GM12878 (cell line): Measurements from ENCODE around the gene RUNDC1. TPM values are rescaled to one million over a fixed set of nuclear protein-coding genes. Genes with fewer than 3 reads are reported as not detected.
"Not testable (repeated sequence)": the region's sequence is repeated elsewhere in the genome, so short reads cannot be mapped to it uniquely, and the experiment has no call there.

ENCODE experiments used
- ATAC-seq: fragments of 200-7000 bp; cut with Tn5 transposase; 3 replicates; pipeline ENCODE4 v1.9.1; 2020; ENCODE audit warnings: mild to moderate bottlenecking, moderate library complexity
- BruUV-seq: library from RNA; stranded (reverse); fragments of 400-500 nt; replicated peaks from 2 replicates; lab custom pipeline; 2021; lab: Mats Ljungman, UMichigan
- CTCF ChIA-PET: fragments of 300-600 bp; sonication (Branson Sonifier 250); formaldehyde crosslinking; extraction: SDS; loops from one replicate; lab custom pipeline; 2021; ENCODE audit warnings: inconsistent platforms; lab: Yijun Ruan, JAX
- POLR2A ChIA-PET: fragments of 350-600 bp; formaldehyde crosslinking; extraction: SDS; loops from one replicate; lab custom pipeline; 2021; ENCODE audit warnings: inconsistent platforms; lab: Charles Lee
- RAD21 ChIA-PET: fragments of 300-600 bp; sonication (Branson Sonifier 250); formaldehyde crosslinking; loops from one replicate; lab custom pipeline; 2023; ENCODE audit warnings: antibody characterized with exemption; ENCODE audit not compliant: unreplicated experiment; lab: Charles Lee
- SMC1A ChIA-PET: fragments of 300-600 bp; sonication (Branson Sonifier 250); formaldehyde crosslinking; loops from one replicate; lab custom pipeline; 2023; ENCODE audit not compliant: unreplicated experiment, uncharacterized antibody; lab: Charles Lee
- DNase-seq: peaks from one replicate; pipeline ENCODE4 v3.0.0-alpha.2; 2011; ENCODE audit warnings: low read depth, low spot score
- FAIRE-seq: peaks from 3 replicates; lab custom pipeline; 2011; peaks lifted over from hg19 to GRCh38; lab: Jason Lieb, UNC
- H2AFZ ChIP-seq: 2 replicates; pipeline ENCODE4 v1.6.0; 2011; ENCODE audit warnings: low read depth, low read length, control low read depth; ENCODE audit not compliant: control insufficient read depth
- H3K27ac ChIP-seq: 2 replicates; pipeline ENCODE4 v1.5.1; 2011; ENCODE audit warnings: control low read depth; ENCODE audit not compliant: control insufficient read depth, insufficient read depth
- H3K27me3 ChIP-seq, 2 experiments: replicated peaks in 1 of 2; 2 replicates each; pipeline versions ENCODE4 v1.6.0 to v1.6.1; 2011; ENCODE audit warnings: low read length in 1 of 2; ENCODE audit not compliant: control insufficient read depth in 2 of 2, insufficient read depth in 2 of 2
- H3K36me3 ChIP-seq, 2 experiments: 2 replicates each; pipeline ENCODE4 v1.5.1; 2011; ENCODE audit warnings: low read length in 1 of 2; ENCODE audit not compliant: control insufficient read depth in 2 of 2, insufficient read depth in 2 of 2
- H3K4me1 ChIP-seq: 2 replicates; pipeline ENCODE4 v1.6.1; 2011; ENCODE audit warnings: mild to moderate bottlenecking, low read length, moderate library complexity, mixed read lengths; ENCODE audit not compliant: control insufficient read depth, insufficient read depth
- H3K4me2 ChIP-seq: 2 replicates; pipeline ENCODE4 v1.6.0; 2011; ENCODE audit warnings: control low read depth; ENCODE audit not compliant: control insufficient read depth, insufficient read depth
- H3K4me3 ChIP-seq: fragments of 200-600 bp; sonication (generic); 2 replicates; pipeline ENCODE4 v1.5.1; 2016
- H3K79me2 ChIP-seq: 2 replicates; pipeline ENCODE4 v1.6.0; 2011; ENCODE audit warnings: low read length; ENCODE audit not compliant: control insufficient read depth, insufficient read depth
- H3K9ac ChIP-seq: 2 replicates; pipeline ENCODE4 v1.8.0; 2011; ENCODE audit warnings: low read length, control low read depth, mixed read lengths; ENCODE audit not compliant: control insufficient read depth, insufficient read depth
- H3K9me3 ChIP-seq: replicated peaks from 3 replicates; pipeline ENCODE4 v1.5.1; 2011; ENCODE audit warnings: mild to moderate bottlenecking, low read length; ENCODE audit not compliant: control insufficient read depth, insufficient read depth
- H4K20me1 ChIP-seq: 2 replicates; pipeline ENCODE4 v1.6.0; 2011; ENCODE audit not compliant: control insufficient read depth, insufficient read depth
- GABPA ChIP-seq: IDR thresholded peaks from 2 replicates; pipeline ENCODE4 v1.6.1; 2014; ENCODE audit warnings: antibody characterized with exemption, low read depth, mild to moderate bottlenecking, inconsistent platforms
- KAT2A ChIP-seq: conservative IDR thresholded peaks from 2 replicates; pipeline ENCODE4 v1.6.1; 2011; ENCODE audit warnings: low read depth, low read length; ENCODE audit not compliant: control insufficient read depth
- NBN ChIP-seq: fragments of 450-650 bp; IDR thresholded peaks from 2 replicates; pipeline ENCODE4 v1.6.1; 2016
- TCF3 ChIP-seq: IDR thresholded peaks from 2 replicates; pipeline ENCODE4 v1.6.1; 2012; ENCODE audit warnings: low read depth, mild to moderate bottlenecking, low read length, borderline replicate concordance; ENCODE audit not compliant: insufficient read depth
- WGBS: methylation state at CpG from one replicate; pipeline ENCODE4 v1.1.6; 2016; ENCODE audit warnings: low lambda C conversion rate; ENCODE audit not compliant: insufficient replicate concordance, insufficient coverage; ENCODE audit errors: missing lambda C conversion rate; 5-methylcytosine and 5-hydroxymethylcytosine counted together
- in situ Hi-C: fragments of 300-500 bp; cut with MboI; formaldehyde crosslinking; loops from 9 replicates; pipeline ENCODE4 v1.14.3; 2018; ENCODE audit warnings: mixed read lengths
- intact Hi-C: fragments of 100-400 bp; cut with micrococcal nuclease; formaldehyde crosslinking; loops from one replicate; pipeline ENCODE4 v1.14.2; 2022; ENCODE audit not compliant: unreplicated experiment
- polyA plus RNA-seq, 11 experiments: library from polyadenylated mRNA; depleted of rRNA in 4 of 11; unstranded in 6 of 11; stranded (reverse) in 5 of 11; fragments of >200 nt; fragmentation: Nextera tagmentation in 4 of 11; fragmentation: Illumina TruSeq in 1 of 11; extraction: Ambion mirVana in 4 of 11; extraction: Trizol in 1 of 11; gene quantifications; 1 replicate in 1 of 11; 2 replicates in 10 of 11; pipeline versions ENCODE4 v1.2.1 to v1.2.3, GENCODE V29; 2011 to 2016; ENCODE audit warnings: inconsistent platforms in 2 of 11, missing spikeins in 2 of 11, low read depth in 1 of 11
- total RNA-seq, 4 experiments: library from RNA; depleted of rRNA in 3 of 4; stranded (reverse); fragments of >200 nt in 3 of 4; fragmentation: Illumina TruSeq in 1 of 4; extraction: Trizol in 1 of 4; gene quantifications; 2 replicates each; pipeline versions ENCODE4 v1.2.1 to v1.2.3, GENCODE V29; 2013 to 2021

The RUNDC1 gene
- total and polyA plus RNA-seq, 10 of the 15 experiments (the other 5 are each of a cell fraction or from before 2014, with no cell fraction given), result 2.9 to 15.6 (median 8.2) TPM

DNA sequence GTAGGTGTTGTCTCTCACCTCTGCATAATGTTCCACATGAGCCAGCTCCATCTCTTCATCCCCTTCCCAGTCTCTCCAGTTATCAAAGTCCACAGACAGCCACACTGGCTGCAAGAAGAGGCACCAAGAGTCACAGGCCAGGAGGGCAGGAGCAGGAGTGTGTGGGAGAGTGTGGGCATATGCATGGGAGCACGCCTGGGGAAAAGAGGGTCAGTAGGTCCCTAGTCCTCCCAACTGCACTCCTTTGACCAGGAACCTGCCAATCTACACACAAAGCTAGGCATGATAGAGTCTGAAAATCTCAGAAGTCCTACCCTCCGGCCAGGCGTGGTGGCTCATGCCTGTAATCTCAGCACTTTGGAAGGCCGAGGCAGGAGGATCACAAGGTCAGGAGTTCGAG lies 8.8 kb upstream of the RUNDC1 start:
- SMC1A ChIA-PET, result no interaction called here
- H3K4me2 ChIP-seq, result no peak overlapping the region

DNA sequence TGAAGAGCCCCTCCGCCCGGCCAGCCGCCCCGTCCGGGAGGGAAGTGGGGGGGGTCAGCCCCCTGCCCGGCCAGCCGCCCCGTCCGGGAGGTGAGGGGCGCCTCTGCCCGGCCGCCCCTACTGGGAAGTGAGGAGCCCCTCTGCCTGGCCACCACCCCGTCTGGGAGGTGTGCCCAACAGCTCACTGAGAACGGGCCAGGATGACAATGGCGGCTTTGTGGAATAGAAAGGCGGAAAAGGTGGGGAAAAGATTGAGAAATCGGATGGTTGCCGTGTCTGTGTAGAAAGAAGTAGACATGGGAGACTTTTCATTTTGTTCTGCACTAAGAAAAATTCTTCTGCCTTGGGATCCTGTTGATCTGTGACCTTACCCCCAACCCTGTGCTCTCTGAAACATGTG lies 7.0 kb upstream of the RUNDC1 start:
- H3K9me3 ChIP-seq, H3K4me3 ChIP-seq, H3K79me2 ChIP-seq, CTCF ChIA-PET, ATAC-seq, FAIRE-seq, intact Hi-C loops, H3K4me1 ChIP-seq, H3K27me3 ChIP-seq, H3K4me2 ChIP-seq, in situ Hi-C loops, H3K36me3 ChIP-seq, H2AFZ ChIP-seq, DNase-seq, RAD21 ChIA-PET, H4K20me1 ChIP-seq, H3K9ac ChIP-seq, H3K27ac ChIP-seq, BruUV-seq, SMC1A ChIA-PET: not testable (repeated sequence)
- POLR2A ChIA-PET, result interaction anchor here (0.6 kb wide), 1 partner anchor 249 kb away, joined by 3 read pairs; no protein-coding TSS in a partner anchor
- 85% methylated on average over 6 of the region's 18 CpGs for WGBS

More for the DNA sequence above, 8.8 kb upstream of the RUNDC1 start:
- TF ChIP-seq GABPA, result no peak
- no peak for TF ChIP-seq KAT2A
- TF ChIP-seq TCF3, result no peak
- no peak for TF ChIP-seq NBN
- intact Hi-C loops (no loop called here), in situ Hi-C loops (no loop called here)
- no peaks in the 10 kb centered on the region for H3K4me1 ChIP-seq
- RAD21 ChIA-PET, result no interaction called here
- H3K27me3 ChIP-seq, result no peaks in the 10 kb centered on the region
- no TSS peak for BruUV-seq
- no peak for ATAC-seq
- 58% methylated on average over 5 of the region's 5 CpGs for WGBS
- H3K27ac ChIP-seq, result no peak overlapping the region
- no peaks in the 10 kb centered on the region for H4K20me1 ChIP-seq
- H3K4me3 ChIP-seq, result no peak overlapping the region
- H3K9me3 ChIP-seq, result no peaks in the 10 kb centered on the region
- no peak for DNase-seq
- no peak for FAIRE-seq
- no peak overlapping the region for H2AFZ ChIP-seq
- CTCF ChIA-PET, result no interaction called here
- H3K9ac ChIP-seq, result no peak overlapping the region
- H3K79me2 ChIP-seq, result no peaks in the 10 kb centered on the region
- H3K36me3 ChIP-seq, result no peaks in the 10 kb centered on the region
- POLR2A ChIA-PET, result interaction anchor here (0.7 kb wide), 1 partner anchor 236 kb away, joined by 6 read pairs; no protein-coding TSS in a partner anchor
